Measurements from ENCODE around the gene MAGEA2B. TPM values are rescaled to one million over a fixed set of nuclear protein-coding genes. Genes with fewer than 3 reads are reported as not detected.
"Not testable (repeated sequence)": the region's sequence is repeated elsewhere in the genome, so short reads cannot be mapped to it uniquely, and the experiment has no call there.

MAGEA2B gene
- total and polyA plus RNA-seq, 12 donors = not detected

- Histone ChIP-seq H3K4me3 (no peak overlapping the region), H3K4me1 (no peaks in the 10 kb centered on the region), H3K9me3 (no peaks in the 10 kb centered on the region), H3K27ac (no peak overlapping the region), H3K27me3 (no peaks in the 10 kb centered on the region), H3K36me3 (no peaks in the 10 kb centered on the region)
- TF ChIP-seq CTCF (IDR thresholded peaks at IDR 0.05) = no peak
- DNase-seq = no peak
- intact Hi-C loops (cut with DNase I) = no loop called here
- WGBS, 2 donors = 65 to 66% methylated on average over 7 of the region's 7 CpGs
- ATAC-seq = no peak
Measured at GRCh38 chrX:152725409-152725808, 11.0 kb downstream of the MAGEA2B start.

- Histone ChIP-seq H3K27ac (no peak within 1 kb of the TSS), H3K27me3 (no peaks in the 10 kb centered on the region), H3K36me3 (no peaks in the 10 kb centered on the region), H3K9me3 (no peaks in the 10 kb centered on the region), H3K4me1 (no peaks in the 10 kb centered on the region), H3K4me3 (no peak within 1 kb of the TSS)
- TF ChIP-seq CTCF (IDR thresholded peaks at IDR 0.05) = no peak
- DNase-seq (no peak), ATAC-seq (no peak)
- intact Hi-C loops (cut with DNase I) = loop anchor here in 1 of 10 donors (10.0 kb wide), 1 partner anchor 1539 kb away; no protein-coding TSS in a partner anchor
- WGBS, 2 donors = 87 to 94% methylated on average over 17 to 18 of the region's 21 CpGs
Measured at GRCh38 chrX:152733261-152733975, 19.0 kb downstream of the MAGEA2B start, which contains the start of the genes CSAG1 and MAGEA12. Gene CSAG1, minus strand, starts transcription at chrX:152733721. Its CDS starts 1,261 bp downstream, at chrX:152732460. Gene MAGEA12, plus strand, starts transcription at chrX:152733757. Its CDS starts 2,405 bp downstream, at chrX:152736162.

DNA sequence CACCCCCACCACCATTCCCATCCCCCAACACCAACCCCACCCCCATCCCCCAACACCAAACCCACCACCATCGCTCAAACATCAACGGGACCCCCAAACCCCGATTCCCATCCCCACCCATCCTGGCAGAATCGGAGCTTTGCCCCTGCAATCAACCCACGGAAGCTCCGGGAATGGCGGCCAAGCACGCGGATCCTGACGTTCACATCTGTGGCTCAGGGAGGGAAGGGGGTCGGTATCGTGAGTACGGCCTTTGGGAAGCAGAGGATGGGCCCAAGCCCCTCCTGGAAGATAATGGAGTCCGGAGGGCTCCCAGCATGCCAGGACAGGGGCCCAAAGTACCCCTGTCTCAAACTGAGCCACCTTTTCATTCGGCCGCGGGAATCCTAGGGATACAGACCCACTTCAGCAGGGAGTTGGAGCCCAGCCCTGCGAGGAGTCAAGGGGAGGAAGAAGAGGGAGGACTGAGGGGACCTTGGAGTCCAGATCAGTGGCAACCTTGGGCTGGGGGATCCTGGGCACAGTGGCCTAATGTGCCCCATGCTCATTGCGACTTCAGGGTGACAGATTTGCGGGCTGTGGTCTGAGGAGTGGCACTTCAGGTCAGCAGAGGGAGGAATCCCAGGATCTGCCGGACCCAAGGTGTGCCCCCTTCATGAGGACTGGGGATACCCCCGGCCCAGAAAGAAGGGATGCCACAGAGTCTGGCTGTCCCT lies 19.9 kb downstream of the MAGEA2B start:
- not testable (repeated sequence) for ATAC-seq, H3K4me1 ChIP-seq, H3K9me3 ChIP-seq, H3K36me3 ChIP-seq, DNase-seq, H3K27me3 ChIP-seq, H3K4me3 ChIP-seq, H3K27ac ChIP-seq
- 92 to 93% methylated on average over 16 to 22 of the region's 22 CpGs for WGBS, 2 donors
- intact Hi-C loops (cut with DNase I) = loop anchor here in 1 of 10 donors (10.0 kb wide), 1 partner anchor 1540 kb away; no protein-coding TSS in a partner anchor

DNA sequence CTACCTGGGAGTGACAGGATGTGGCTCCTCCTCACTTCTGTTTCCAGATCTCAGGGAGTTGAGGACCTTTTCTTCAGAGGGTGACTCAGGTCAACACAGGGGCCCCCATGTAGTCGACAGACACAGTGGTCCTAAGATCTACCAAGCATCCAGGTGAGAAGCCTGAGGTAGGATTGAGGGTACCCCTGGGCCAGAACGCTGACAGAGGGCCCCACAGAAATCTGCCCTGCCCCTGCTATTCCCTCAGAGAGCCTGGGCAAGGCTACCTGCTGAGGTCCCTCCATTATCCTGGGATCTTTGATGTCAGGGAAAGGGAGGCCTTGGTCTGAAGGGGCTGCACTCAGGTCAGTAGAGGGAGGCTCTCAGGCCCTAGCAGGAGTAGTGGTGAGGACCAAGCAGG lies 20.7 kb downstream of the MAGEA2B start:
- ATAC-seq (no peak), DNase-seq (no peak)
- no peak overlapping the region for H3K4me3 ChIP-seq
- no peaks in the 10 kb centered on the region for H3K36me3 ChIP-seq
- no peak overlapping the region for H3K27ac ChIP-seq
- no peaks in the 10 kb centered on the region for H3K4me1 ChIP-seq
- WGBS, 2 donors = 73 to 75% methylated on average over 2 of the region's 2 CpGs
- H3K9me3 ChIP-seq = no peaks in the 10 kb centered on the region
- H3K27me3 ChIP-seq = no peaks in the 10 kb centered on the region
- TF ChIP-seq CTCF (IDR thresholded peaks at IDR 0.05) = no peak
- intact Hi-C loops (cut with DNase I) = loop anchor here in 1 of 10 donors (10.0 kb wide), 1 partner anchor 1540 kb away; no protein-coding TSS in a partner anchor
